Astrocyte (in vitro differentiated cells and primary cell): Measurements from ENCODE around the gene SST.

Experiments used
- CTCF ChIP-seq: IDR thresholded peaks from 2 replicates; pipeline ENCODE4 v1.5.1; 2011; ENCODE audit warnings: low read depth, mild to moderate bottlenecking, inconsistent platforms, low read length, moderate library complexity; ENCODE audit not compliant: insufficient read depth
- EZH2 ChIP-seq: IDR thresholded peaks from 2 replicates; pipeline ENCODE4 v1.6.1; 2012; ENCODE audit warnings: mild to moderate bottlenecking, low read length, inconsistent platforms; ENCODE audit not compliant: insufficient read depth

- TF ChIP-seq CTCF (no peak), EZH2 (no peak)
These were observed 33.7 kb downstream of the SST start for GRCh38 chr3:187636528-187636927.
